Mononuclear cell (primary cell): ENCODE measurements around the gene MCC. TPM values are rescaled to one million over a fixed set of nuclear protein-coding genes. Genes with fewer than 3 reads are reported as not detected.

Experiments
- H3K27me3 ChIP-seq: 2 replicates; pipeline ENCODE4 v1.6.0; 2011; ENCODE audit warnings: low read length, control low read depth; ENCODE audit not compliant: insufficient read depth
- H3K4me1 ChIP-seq: 2 replicates; pipeline ENCODE4 v1.5.1; 2011; ENCODE audit warnings: mild to moderate bottlenecking, low read length, control low read depth; ENCODE audit not compliant: insufficient read depth
- H3K4me3 ChIP-seq: 2 replicates; pipeline ENCODE4 v1.5.1; 2011; ENCODE audit warnings: mild to moderate bottlenecking, low read length, moderate library complexity
- H3K9me3 ChIP-seq: 2 replicates; pipeline ENCODE4 v1.5.1; 2011; ENCODE audit warnings: low read depth, mild to moderate bottlenecking, control low read depth, low read length
- total RNA-seq: library from RNA; depleted of rRNA; stranded (reverse); fragments of >200 nt; gene quantifications from one replicate; pipeline ENCODE4 v1.2.3, GENCODE V29; 2012

The MCC gene
- total RNA-seq, 1 donor: 1.0 TPM

GRCh38 chr5:112973036-112973435 lies 515.2 kb downstream of the MCC start:
- Histone ChIP-seq H3K9me3 (no peaks in the 10 kb centered on the region), H3K27me3 (no peaks in the 10 kb centered on the region), H3K4me3 (no peak overlapping the region), H3K4me1 (peaks cover 13% of the 10 kb centered on the region)

Other genes with a start within 250 kb of the MCC start
- gene TSSK1B, start 53.5 kb downstream of the MCC start, total RNA-seq: 0.10 TPM
- 67.5 TPM for gene YTHDC2, start 25.2 kb upstream of the MCC start, total RNA-seq